ENCODE results near the gene CA10.

Gene CA10

GRCh38 chr17:51855806-51856205 lies 302.7 kb downstream of the CA10 start:
- DNase-seq = no peak

GRCh38 chr17:51853857-51854256 lies 304.7 kb downstream of the CA10 start:
- DNase-seq = no peak

GRCh38 chr17:51852603-51853002 lies 305.9 kb downstream of the CA10 start:
- DNase-seq = no peak

GRCh38 chr17:51850201-51850600 lies 308.3 kb downstream of the CA10 start:
- no peak for DNase-seq

GRCh38 chr17:51848451-51848850 lies 310.1 kb downstream of the CA10 start:
- DNase-seq = no peak

GRCh38 chr17:51846566-51846965 lies 311.9 kb downstream of the CA10 start:
- no peak for DNase-seq

- DNase-seq = no peak
These were observed 312.7 kb downstream of the CA10 start for GRCh38 chr17:51845776-51846175.

GRCh38 chr17:51842763-51843162 lies 315.8 kb downstream of the CA10 start:
- no peak for DNase-seq

- no peak for DNase-seq
These were observed 316.8 kb downstream of the CA10 start for GRCh38 chr17:51841669-51842068.

GRCh38 chr17:51840688-51841087 lies 317.8 kb downstream of the CA10 start:
- DNase-seq = no peak

- no peak for DNase-seq
These were observed 324.9 kb downstream of the CA10 start for GRCh38 chr17:51833620-51834019.

GRCh38 chr17:51833045-51833444 lies 325.5 kb downstream of the CA10 start:
- no peak for DNase-seq

GRCh38 chr17:51830886-51831285 lies 327.6 kb downstream of the CA10 start:
- DNase-seq = no peak

- no peak for DNase-seq
These were observed 328.1 kb downstream of the CA10 start for GRCh38 chr17:51830451-51830850.

GRCh38 chr17:51828901-51829300 lies 329.6 kb downstream of the CA10 start:
- DNase-seq = no peak

- DNase-seq = no peak
These were observed 331.4 kb downstream of the CA10 start for GRCh38 chr17:51827140-51827539.

- DNase-seq = no peak
These were observed 337.7 kb downstream of the CA10 start for GRCh38 chr17:51820766-51821165.

- DNase-seq = no peak
These were observed 338.3 kb downstream of the CA10 start for GRCh38 chr17:51820252-51820651.

- no peak for DNase-seq
These were observed 338.9 kb downstream of the CA10 start for GRCh38 chr17:51819341-51820219.

- no peak for DNase-seq
These were observed 339.7 kb downstream of the CA10 start for GRCh38 chr17:51818777-51819176.

- DNase-seq = no peak
These were observed 340.6 kb downstream of the CA10 start for GRCh38 chr17:51817955-51818354.

GRCh38 chr17:51817117-51817516 lies 341.4 kb downstream of the CA10 start:
- no peak for DNase-seq

- no peak for DNase-seq
These were observed 343.4 kb downstream of the CA10 start for GRCh38 chr17:51815097-51815496.

- no peak for DNase-seq
These were observed 344.0 kb downstream of the CA10 start for GRCh38 chr17:51814521-51814920.

- no peak for DNase-seq
These were observed 344.7 kb downstream of the CA10 start for GRCh38 chr17:51813784-51814174.

All from NCI-H524 treated with DMSO at 0.1 percent for 48 hours (cell line).